Measurements from ENCODE around the gene NKX2-1. TPM values are rescaled to one million over a fixed set of nuclear protein-coding genes. Genes with fewer than 3 reads are reported as not detected.

The NKX2-1 gene
- total and polyA plus RNA-seq, 12 donors = 0.11 to 0.87 (median 0.15) TPM; not detected in 9

DNA sequence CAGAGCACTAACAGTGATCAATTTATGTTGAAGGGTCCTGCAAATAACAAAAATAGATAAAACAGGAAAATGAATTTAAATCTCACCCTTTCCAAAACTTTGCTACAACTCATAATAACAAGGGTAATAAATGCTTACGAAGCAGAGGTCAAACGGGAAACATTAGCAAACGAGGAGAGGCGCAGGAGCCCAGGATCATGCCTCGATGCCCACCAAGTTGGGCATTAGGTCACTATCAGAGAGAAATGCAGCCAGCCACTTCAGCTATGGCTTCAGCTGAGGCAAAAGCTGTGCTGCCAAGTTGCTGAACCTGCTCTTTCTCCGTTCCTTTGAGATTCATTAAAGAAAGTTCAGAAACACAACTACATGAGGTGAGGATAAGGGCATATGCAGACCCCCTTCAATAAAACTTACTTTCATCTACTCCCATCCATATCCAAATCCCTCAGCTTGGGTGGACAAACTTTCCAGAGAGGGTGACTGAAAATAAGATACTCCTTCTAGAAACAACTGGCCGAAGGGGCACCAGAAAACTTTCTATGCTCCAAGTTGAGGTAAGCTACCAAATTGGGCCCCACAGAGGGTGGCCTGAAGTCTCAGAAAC, 7.9 kb downstream of the NKX2-1 start:
- 10 to 15% (median 14%) methylated on average over 7 of the region's 7 CpGs for WGBS, 4 donors
- intact Hi-C loops (cut with DNase I) = no loop called here
- Histone ChIP-seq H3K4me1 (replicated peaks in 1 of 2) (no peaks in the 10 kb centered on the region), H3K9me3 (replicated peaks in 1 of 3) (no peaks in the 10 kb centered on the region), H3K27ac (no peak overlapping the region), H3K36me3 (replicated peaks in 1 of 2) (no peaks in the 10 kb centered on the region), H3K4me3 (no peak overlapping the region), H3K27me3 (peaks cover 84% of the 10 kb centered on the region)
- TF ChIP-seq POLR2A (IDR thresholded peaks at IDR 0.05) = no peak
- TF ChIP-seq, protein P1, sequence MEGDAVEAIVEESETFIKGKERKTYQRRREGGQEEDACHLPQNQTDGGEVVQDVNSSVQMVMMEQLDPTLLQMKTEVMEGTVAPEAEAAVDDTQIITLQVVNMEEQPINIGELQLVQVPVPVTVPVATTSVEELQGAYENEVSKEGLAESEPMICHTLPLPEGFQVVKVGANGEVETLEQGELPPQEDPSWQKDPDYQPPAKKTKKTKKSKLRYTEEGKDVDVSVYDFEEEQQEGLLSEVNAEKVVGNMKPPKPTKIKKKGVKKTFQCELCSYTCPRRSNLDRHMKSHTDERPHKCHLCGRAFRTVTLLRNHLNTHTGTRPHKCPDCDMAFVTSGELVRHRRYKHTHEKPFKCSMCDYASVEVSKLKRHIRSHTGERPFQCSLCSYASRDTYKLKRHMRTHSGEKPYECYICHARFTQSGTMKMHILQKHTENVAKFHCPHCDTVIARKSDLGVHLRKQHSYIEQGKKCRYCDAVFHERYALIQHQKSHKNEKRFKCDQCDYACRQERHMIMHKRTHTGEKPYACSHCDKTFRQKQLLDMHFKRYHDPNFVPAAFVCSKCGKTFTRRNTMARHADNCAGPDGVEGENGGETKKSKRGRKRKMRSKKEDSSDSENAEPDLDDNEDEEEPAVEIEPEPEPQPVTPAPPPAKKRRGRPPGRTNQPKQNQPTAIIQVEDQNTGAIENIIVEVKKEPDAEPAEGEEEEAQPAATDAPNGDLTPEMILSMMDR (IDR thresholded peaks at IDR 0.05) = no peak
- no peak for DNase-seq

DNA sequence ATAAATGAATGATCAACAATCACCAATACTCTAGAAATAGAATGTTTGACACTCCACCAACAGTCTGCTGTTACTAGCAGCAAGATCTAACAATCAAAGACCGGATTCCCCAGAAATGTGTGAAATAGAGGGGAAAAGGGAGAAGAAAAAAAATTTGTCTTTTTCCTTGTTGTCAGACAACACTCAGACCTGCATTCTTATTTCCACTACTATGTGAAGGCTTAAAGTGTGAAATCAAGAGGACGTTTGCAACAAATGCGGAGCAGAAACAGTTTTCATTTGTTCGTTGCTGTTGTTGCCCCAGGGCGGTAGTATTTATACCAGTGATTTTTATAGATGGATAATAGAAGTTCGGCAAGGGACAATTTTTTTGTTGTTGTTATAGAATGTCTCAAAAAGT, 9.2 kb downstream of the NKX2-1 start:
- 11 to 18% (median 12%) methylated on average over 6 of the region's 6 CpGs for WGBS, 4 donors
- Histone ChIP-seq H3K4me3 (no peak overlapping the region), H3K36me3 (replicated peaks in 1 of 2) (no peaks in the 10 kb centered on the region), H3K27me3 (peaks cover 84% of the 10 kb centered on the region), H3K9me3 (replicated peaks in 1 of 3) (no peaks in the 10 kb centered on the region), H3K27ac (no peak overlapping the region), H3K4me1 (replicated peaks in 1 of 2) (no peaks in the 10 kb centered on the region)
- TF ChIP-seq, protein P1 (IDR thresholded peaks at IDR 0.05) = no peak
- TF ChIP-seq POLR2A (IDR thresholded peaks at IDR 0.05) = no peak
- intact Hi-C loops (cut with DNase I) = no loop called here
- no peak for DNase-seq

DNA sequence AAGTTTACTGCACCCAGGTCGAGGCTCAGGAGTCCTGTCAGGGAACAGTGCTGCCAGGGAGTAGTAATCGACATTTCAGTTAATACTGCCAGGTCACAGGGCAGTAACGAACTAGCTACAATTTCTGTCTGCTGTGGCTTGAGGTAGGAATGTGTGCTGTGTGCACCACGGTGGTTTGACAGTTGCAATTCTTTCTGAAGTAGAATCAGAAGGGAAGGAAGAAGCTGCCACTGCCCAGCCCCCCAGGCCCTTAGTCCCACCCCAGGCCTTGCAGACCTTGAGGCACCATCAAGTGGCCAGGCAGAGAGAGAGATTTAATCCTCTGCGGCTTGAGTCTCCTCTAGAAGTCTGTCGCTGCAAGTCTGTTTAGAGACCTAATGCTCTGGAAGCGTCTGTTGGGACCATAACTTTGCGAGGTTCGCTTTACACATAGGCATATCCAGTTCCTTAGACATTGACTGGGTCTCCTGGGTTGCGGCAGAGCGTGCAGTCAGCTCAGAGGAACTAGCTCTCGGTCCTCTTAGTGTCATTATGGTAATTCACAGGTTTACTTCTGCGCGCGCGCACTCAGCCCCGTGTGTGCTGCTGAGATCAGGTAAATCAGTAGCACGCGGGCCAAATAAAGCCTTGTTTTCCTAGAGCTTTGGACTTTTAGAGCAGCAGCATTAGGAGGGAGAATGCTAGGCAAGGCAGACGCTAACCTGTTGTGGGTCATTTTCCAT, 9.8 kb downstream of the NKX2-1 start:
- peaks cover 84% of the 10 kb centered on the region for H3K27me3 ChIP-seq
- no peak overlapping the region for H3K27ac ChIP-seq
- 8 to 16% (median 11%) methylated on average over 12 to 20 of the region's 20 CpGs for WGBS, 4 donors
- no peaks in the 10 kb centered on the region for H3K9me3 ChIP-seq (replicated peaks in 1 of 3)
- H3K36me3 ChIP-seq (replicated peaks in 1 of 2) = no peaks in the 10 kb centered on the region
- DNase-seq = no peak
- TF ChIP-seq POLR2A (IDR thresholded peaks at IDR 0.05) = no peak
- TF ChIP-seq, protein P1 (IDR thresholded peaks at IDR 0.05) = no peak
- no peak overlapping the region for H3K4me3 ChIP-seq
- no peaks in the 10 kb centered on the region for H3K4me1 ChIP-seq (replicated peaks in 1 of 2)
- intact Hi-C loops (cut with DNase I) = no loop called here

DNA sequence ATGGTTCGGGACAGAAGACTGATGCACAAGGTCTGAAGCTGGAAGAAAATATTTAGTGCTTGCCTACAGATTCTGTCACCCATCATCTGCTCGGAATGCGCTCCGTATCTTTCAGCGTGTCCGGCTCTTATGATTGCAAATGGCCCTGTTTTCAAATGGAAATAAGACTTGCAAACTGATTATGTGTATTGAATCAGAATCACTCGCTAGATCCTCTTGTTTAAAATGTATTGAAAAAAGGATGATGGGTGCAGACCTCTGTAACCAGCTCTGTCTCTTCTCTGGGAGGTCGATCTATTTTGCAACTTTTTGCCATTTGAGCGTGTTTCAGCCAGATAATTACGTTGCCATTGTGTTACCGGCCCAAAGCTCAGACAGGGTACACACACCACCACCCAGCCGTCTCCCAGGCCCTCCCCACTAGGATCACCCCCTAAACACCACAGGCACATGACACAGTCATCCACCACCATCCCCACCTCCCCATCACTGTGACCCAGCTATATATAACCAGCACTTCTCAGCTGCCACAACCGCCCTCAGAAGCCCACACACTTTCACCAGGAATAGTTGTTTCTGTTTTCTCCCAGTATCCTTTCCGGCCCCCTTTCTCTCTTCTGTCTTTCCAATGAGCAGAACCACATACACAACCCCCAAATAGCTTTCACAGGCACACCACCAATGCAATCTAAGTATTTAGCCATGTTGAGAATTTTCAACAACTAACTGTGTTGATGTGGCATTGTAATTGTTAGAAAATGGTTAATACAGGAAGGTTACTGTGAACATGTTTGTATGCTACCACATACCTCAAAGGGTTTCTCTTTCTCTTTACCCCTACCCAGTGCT, 10.7 kb downstream of the NKX2-1 start:
- Histone ChIP-seq H3K36me3 (replicated peaks in 1 of 2) (no peaks in the 10 kb centered on the region), H3K27ac (no peak overlapping the region), H3K27me3 (peaks cover 84% of the 10 kb centered on the region), H3K9me3 (replicated peaks in 1 of 3) (no peaks in the 10 kb centered on the region), H3K4me3 (no peak overlapping the region), H3K4me1 (replicated peaks in 1 of 2) (no peaks in the 10 kb centered on the region)
- WGBS, 4 donors = 9 to 16% (median 15%) methylated on average over 14 of the region's 14 CpGs
- no peak for DNase-seq
- TF ChIP-seq POLR2A (IDR thresholded peaks at IDR 0.05) = no peak
- TF ChIP-seq, protein P1 (IDR thresholded peaks at IDR 0.05) = no peak
- intact Hi-C loops (cut with DNase I) = no loop called here

Measured in adrenal gland (tissue), 12 donors.